GM18526 (cell line): Measurements from ENCODE around the gene CIPC.

Experiments used
- POLR2A ChIP-seq: IDR thresholded peaks from 3 replicates; pipeline ENCODE4 v1.6.1; 2011; ENCODE audit not compliant: insufficient read length; ENCODE audit errors: extremely low read depth

The CIPC gene

GRCh38 chr14:77086951-77087350 is 11.1 kb upstream of the CIPC start:
- no peak for TF ChIP-seq POLR2A

- TF ChIP-seq POLR2A: no peak
Observed at GRCh38 chr14:77087631-77088030, 10.4 kb upstream of the CIPC start.

GRCh38 chr14:77088219-77088618 is 9.8 kb upstream of the CIPC start:
- TF ChIP-seq POLR2A: no peak

GRCh38 chr14:77088645-77089044 is 9.4 kb upstream of the CIPC start:
- no peak for TF ChIP-seq POLR2A

- no peak for TF ChIP-seq POLR2A
Observed at GRCh38 chr14:77091518-77091917, 6.5 kb upstream of the CIPC start.

- no peak for TF ChIP-seq POLR2A
Observed at GRCh38 chr14:77092676-77093075, 5.4 kb upstream of the CIPC start.

- TF ChIP-seq POLR2A: no peak
Observed at GRCh38 chr14:77094672-77095284, 3.3 kb upstream of the CIPC start.

GRCh38 chr14:77097006-77097699 is 905 bp upstream of the CIPC start:
- no peak for TF ChIP-seq POLR2A

- TF ChIP-seq POLR2A: no peak
Observed at GRCh38 chr14:77098529-77099353, 683 bp downstream of the CIPC start.

GRCh38 chr14:77099425-77100167 is 1.5 kb downstream of the CIPC start:
- no peak for TF ChIP-seq POLR2A

- no peak for TF ChIP-seq POLR2A
Observed at GRCh38 chr14:77100961-77101360, 2.9 kb downstream of the CIPC start.

- no peak for TF ChIP-seq POLR2A
Observed at GRCh38 chr14:77102154-77102553, 4.1 kb downstream of the CIPC start.

GRCh38 chr14:77103475-77103874 is 5.4 kb downstream of the CIPC start:
- TF ChIP-seq POLR2A: no peak

GRCh38 chr14:77103951-77104350 is 5.9 kb downstream of the CIPC start:
- no peak for TF ChIP-seq POLR2A

GRCh38 chr14:77104393-77104792 is 6.3 kb downstream of the CIPC start:
- no peak for TF ChIP-seq POLR2A
